SU-DHL-6 (cell line): ENCODE data around the gene TDO2.

Experiments
- CTCF ChIP-seq: fragments of 200-600 bp; sonication (generic); IDR thresholded peaks from one replicate; pipeline ENCODE4 v1.5.1; 2017; ENCODE audit warnings: antibody characterized with exemption, mild to moderate bottlenecking, low read length, moderate library complexity; ENCODE audit not compliant: insufficient read depth, poor library complexity, severe bottlenecking
- EZH2phosphoT487 ChIP-seq: fragments of 200-600 bp; sonication (generic), shearing (Covaris generic); conservative IDR thresholded peaks from 2 replicates; pipeline ENCODE4 v1.6.1; 2018; ENCODE audit warnings: mild to moderate bottlenecking, antibody characterized with exemption, low read length, moderate library complexity, mixed read lengths

- TF ChIP-seq CTCF, result no peak
- TF ChIP-seq EZH2phosphoT487, result no peak
These were observed 28.1 kb downstream of the TDO2 start for GRCh38 chr4:155931634-155932033.
